ENCODE measurements around the gene SS18.
A peak's percentile ranks its signal among the peaks of the same experiment; 100 is the strongest.

SS18 gene

DNA sequence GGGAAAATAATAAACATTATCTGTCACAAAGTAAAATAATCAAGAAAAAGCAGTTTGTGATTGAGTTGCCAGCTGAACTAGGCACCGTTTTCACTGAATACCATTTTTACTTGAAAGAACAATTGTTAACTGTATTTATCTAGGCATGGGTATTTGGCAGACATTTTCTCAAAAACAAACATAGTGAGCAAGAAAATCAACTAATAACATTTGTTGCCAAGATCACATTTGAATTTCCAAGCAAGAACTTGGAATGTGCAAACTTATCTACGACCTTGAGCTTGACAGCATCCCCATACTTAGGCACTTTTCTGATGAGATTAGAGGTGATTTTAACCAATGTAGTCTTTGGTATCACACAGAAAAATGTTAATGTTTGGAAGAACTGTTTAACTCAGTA, 16.7 kb downstream of the SS18 start:
- H3K4me3 ChIP-seq (replicated peaks; ENCODE audit: low read depth, low read length), result no peak overlapping the region
- TF ChIP-seq, protein P1, sequence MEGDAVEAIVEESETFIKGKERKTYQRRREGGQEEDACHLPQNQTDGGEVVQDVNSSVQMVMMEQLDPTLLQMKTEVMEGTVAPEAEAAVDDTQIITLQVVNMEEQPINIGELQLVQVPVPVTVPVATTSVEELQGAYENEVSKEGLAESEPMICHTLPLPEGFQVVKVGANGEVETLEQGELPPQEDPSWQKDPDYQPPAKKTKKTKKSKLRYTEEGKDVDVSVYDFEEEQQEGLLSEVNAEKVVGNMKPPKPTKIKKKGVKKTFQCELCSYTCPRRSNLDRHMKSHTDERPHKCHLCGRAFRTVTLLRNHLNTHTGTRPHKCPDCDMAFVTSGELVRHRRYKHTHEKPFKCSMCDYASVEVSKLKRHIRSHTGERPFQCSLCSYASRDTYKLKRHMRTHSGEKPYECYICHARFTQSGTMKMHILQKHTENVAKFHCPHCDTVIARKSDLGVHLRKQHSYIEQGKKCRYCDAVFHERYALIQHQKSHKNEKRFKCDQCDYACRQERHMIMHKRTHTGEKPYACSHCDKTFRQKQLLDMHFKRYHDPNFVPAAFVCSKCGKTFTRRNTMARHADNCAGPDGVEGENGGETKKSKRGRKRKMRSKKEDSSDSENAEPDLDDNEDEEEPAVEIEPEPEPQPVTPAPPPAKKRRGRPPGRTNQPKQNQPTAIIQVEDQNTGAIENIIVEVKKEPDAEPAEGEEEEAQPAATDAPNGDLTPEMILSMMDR (IDR thresholded peaks at IDR 0.05; ENCODE audit: low read length, missing control alignments), result no peak
- peak; percentile 17 for DNase-seq (ENCODE audit: low read depth)

- TF ChIP-seq, protein P1 (IDR thresholded peaks at IDR 0.05; ENCODE audit: low read length, missing control alignments), result no peak
- no peak overlapping the region for H3K4me3 ChIP-seq (replicated peaks; ENCODE audit: low read depth, low read length)
- no peak for DNase-seq (ENCODE audit: low read depth)
Measured at GRCh38 chr18:26071725-26072124, 18.7 kb downstream of the SS18 start.

- H3K4me3 ChIP-seq (replicated peaks; ENCODE audit: low read depth, low read length), result no peak overlapping the region
- TF ChIP-seq, protein P1 (IDR thresholded peaks at IDR 0.05; ENCODE audit: low read length, missing control alignments), result no peak
- DNase-seq (ENCODE audit: low read depth), result no peak
Measured at GRCh38 chr18:26071020-26071419, 19.4 kb downstream of the SS18 start.

DNA sequence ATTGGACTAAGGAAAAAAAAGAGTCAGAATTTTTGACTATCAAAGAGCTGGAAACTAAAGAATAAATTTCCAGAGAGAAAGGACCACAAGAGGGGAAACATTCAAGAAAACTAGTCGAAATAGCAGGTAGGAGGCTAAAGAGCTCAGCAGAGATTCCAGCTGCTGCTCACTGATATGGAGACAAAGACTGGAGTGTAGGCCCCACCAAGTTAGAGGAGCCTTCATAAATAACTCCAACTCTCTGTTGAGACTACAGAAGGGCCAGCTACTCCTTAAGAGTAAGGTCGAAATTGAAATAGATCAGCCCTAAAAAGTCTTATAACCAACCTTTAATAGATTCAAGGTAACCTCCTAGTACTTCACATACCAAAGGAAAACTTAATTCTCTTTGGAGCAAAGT, 31.1 kb downstream of the SS18 start:
- TF ChIP-seq, protein P1 (IDR thresholded peaks at IDR 0.05; ENCODE audit: low read length, missing control alignments), result no peak
- no peak overlapping the region for H3K4me3 ChIP-seq (replicated peaks; ENCODE audit: low read depth, low read length)
- DNase-seq (ENCODE audit: low read depth), result no peak

GRCh38 chr18:26057344-26057773, 33.1 kb downstream of the SS18 start:
- TF ChIP-seq, protein P1 (IDR thresholded peaks at IDR 0.05; ENCODE audit: low read length, missing control alignments), result no peak
- H3K4me3 ChIP-seq (replicated peaks; ENCODE audit: low read depth, low read length), result no peak overlapping the region
- no peak for DNase-seq (ENCODE audit: low read depth)

GRCh38 chr18:26056291-26056690, 34.1 kb downstream of the SS18 start:
- TF ChIP-seq, protein P1 (IDR thresholded peaks at IDR 0.05; ENCODE audit: low read length, missing control alignments), result no peak
- peak; percentile 76 for DNase-seq (ENCODE audit: low read depth)
- H3K4me3 ChIP-seq (replicated peaks; ENCODE audit: low read depth, low read length), result no peak overlapping the region

DNA sequence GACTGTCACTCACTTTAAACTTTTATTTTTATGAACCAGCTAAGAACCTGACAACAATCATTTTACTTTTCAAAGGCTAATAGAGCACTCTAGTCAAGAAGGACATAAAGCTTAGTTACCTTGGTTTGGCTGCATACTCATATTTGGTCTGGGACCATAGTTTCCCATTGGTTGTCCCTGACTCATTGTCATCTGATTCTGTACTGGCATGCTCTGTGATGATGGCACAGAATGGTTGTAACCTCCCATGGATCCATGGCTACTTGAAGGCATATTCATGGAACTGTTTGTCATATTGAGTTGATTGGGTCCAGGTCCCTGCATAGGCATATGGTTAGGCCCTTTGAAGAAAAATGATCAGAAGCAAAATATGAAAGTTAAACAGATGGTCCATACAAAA, 37.9 kb downstream of the SS18 start:
- no peak overlapping the region for H3K4me3 ChIP-seq (replicated peaks; ENCODE audit: low read depth, low read length)
- DNase-seq (ENCODE audit: low read depth), result no peak
- TF ChIP-seq, protein P1 (IDR thresholded peaks at IDR 0.05; ENCODE audit: low read length, missing control alignments), result no peak
